Measurements from ENCODE around the gene RIPOR2.

- no peak for TF ChIP-seq CTCF (conservative IDR thresholded peaks at IDR 0.05; ENCODE audit: low read length)
- no peak for TF ChIP-seq EZH2phosphoT487 (IDR thresholded peaks at IDR 0.05; ENCODE audit: borderline replicate concordance, low read depth, low read length)
These were observed 103.0 kb downstream of the RIPOR2 start for GRCh38 chr6:24832794-24833193.

All from OCI-LY7 (cell line).